Lung (tissue), 12 donors: ENCODE data around the gene PCBP3. TPM values are rescaled to one million over a fixed set of nuclear protein-coding genes. Genes with fewer than 3 reads are reported as not detected.

Experiments
- ATAC-seq: fragments of 200-7000 bp; cut with Tn5 transposase; one replicate; pipeline ENCODE4 v1.9.1; 2020; ENCODE audit warnings: moderate number of reproducible peaks; ENCODE audit not compliant: insufficient read depth, low FRiP score
- DNase-seq, 3 donors: peaks; one replicate each; pipeline ENCODE4 v3.0.0-alpha.2; 2013 to 2017
- H3K27ac ChIP-seq, 2 donors: one replicate each; pipeline ENCODE4 v1.5.1; 2013; ENCODE audit warnings: mild to moderate bottlenecking in 2 of 2, moderate library complexity in 2 of 2, control low read depth in 1 of 2, inconsistent platforms in 1 of 2, low read depth in 1 of 2, low read length in 1 of 2
- H3K27me3 ChIP-seq, 3 donors: one replicate each; pipeline ENCODE4 v1.5.1; 2013; ENCODE audit warnings: low read length in 2 of 3; ENCODE audit not compliant: control insufficient read depth in 3 of 3, insufficient read depth in 3 of 3
- H3K36me3 ChIP-seq, 4 donors: one replicate each; pipeline ENCODE4 v1.5.1; 2013; ENCODE audit warnings: low read length in 4 of 4, mild to moderate bottlenecking in 1 of 4, moderate library complexity in 1 of 4; ENCODE audit not compliant: control insufficient read depth in 4 of 4, insufficient read depth in 4 of 4
- H3K4me1 ChIP-seq, 5 donors: one replicate each; pipeline ENCODE4 v1.5.1; 2013; ENCODE audit warnings: low read length in 5 of 5, mild to moderate bottlenecking in 2 of 5, moderate library complexity in 1 of 5; ENCODE audit not compliant: control insufficient read depth in 5 of 5, insufficient read depth in 5 of 5
- H3K4me3 ChIP-seq: one replicate; pipeline ENCODE4 v1.5.1; 2013; ENCODE audit warnings: mild to moderate bottlenecking, control low read depth, moderate library complexity
- H3K9ac ChIP-seq, 2 donors: one replicate each; pipeline ENCODE4 v1.5.1; 2013; ENCODE audit warnings: low read length in 2 of 2, control low read depth in 1 of 2; ENCODE audit not compliant: insufficient read depth in 1 of 2
- H3K9me3 ChIP-seq, 4 donors: one replicate each; pipeline ENCODE4 v1.5.1; 2013; ENCODE audit warnings: low read length in 3 of 4, mild to moderate bottlenecking in 1 of 4, moderate library complexity in 1 of 4; ENCODE audit not compliant: control insufficient read depth in 4 of 4, insufficient read depth in 3 of 4
- CTCF ChIP-seq: IDR thresholded peaks from 2 replicates; pipeline ENCODE4 v1.5.1; 2012; ENCODE audit warnings: mild to moderate bottlenecking; ENCODE audit errors: control extremely low read depth, extremely low read depth
- WGBS, 2 donors: extraction: QIAGEN DNeasy Blood & Tissue Kit; methylation state at CpG; one replicate each; pipeline ENCODE4 v1.1.7; 2013; 5-methylcytosine and 5-hydroxymethylcytosine counted together
- polyA plus RNA-seq, 2 donors: library from polyadenylated mRNA; stranded (reverse); fragments of 200-250 nt; gene quantifications; one replicate each; pipeline ENCODE4 v1.2.1, GENCODE V29; 2013
- total RNA-seq, 2 donors: library from RNA; depleted of rRNA in 1 of 2; stranded (reverse); fragments of >200 nt in 1 of 2; gene quantifications; one replicate each; pipeline ENCODE4 v1.2.1, GENCODE V29; 2014 to 2021
- donor health status: control.
- donor health status: control.
- donor health status: Bipolar disorder and iron deficiency.
- donor health status: healthy.
- donor health status: DM: yes; HTN: yes; CAD: no.

Gene PCBP3
- total and polyA plus RNA-seq, 4 donors = 1.6 to 8.2 (median 3.1) TPM

- 70 to 77% methylated on average over 13 of the region's 13 CpGs for WGBS, 2 donors
- Histone ChIP-seq H3K27me3 (peaks cover 0 to 8% (median 4%) of the 10 kb centered on the region in 3 donors), H3K4me3 (no peak overlapping the region), H3K9ac (no peak overlapping the region), H3K36me3 (no peaks in the 10 kb centered on the region), H3K27ac (no peak overlapping the region), H3K4me1 (no peaks in the 10 kb centered on the region), H3K9me3 (peaks cover 0 to 10% (median 0%) of the 10 kb centered on the region in 4 donors)
- TF ChIP-seq CTCF = no peak
- no peak for ATAC-seq
- no peak for DNase-seq
These were observed 11.4 kb upstream of the PCBP3 start for GRCh38 chr21:45632160-45632559.

- H3K9me3 ChIP-seq = peaks cover 0 to 10% (median 0%) of the 10 kb centered on the region in 4 donors
- no peak overlapping the region for H3K27ac ChIP-seq
- WGBS, 2 donors = 93 to 95% methylated on average over 18 to 20 of the region's 20 CpGs
- TF ChIP-seq CTCF = no peak
- H3K4me3 ChIP-seq = no peak overlapping the region
- ATAC-seq (no peak), DNase-seq (no peak)
- H3K4me1 ChIP-seq = no peaks in the 10 kb centered on the region
- no peak overlapping the region for H3K9ac ChIP-seq
- H3K36me3 ChIP-seq = no peaks in the 10 kb centered on the region
- peaks cover 0 to 8% (median 5%) of the 10 kb centered on the region in 3 donors for H3K27me3 ChIP-seq
These were observed 10.8 kb upstream of the PCBP3 start for GRCh38 chr21:45632637-45633251.

GRCh38 chr21:45634511-45635183 lies 8.9 kb upstream of the PCBP3 start:
- Histone ChIP-seq H3K27ac (no peak overlapping the region), H3K9me3 (peaks cover 0 to 10% (median 0%) of the 10 kb centered on the region in 4 donors), H3K9ac (no peak overlapping the region), H3K4me3 (no peak overlapping the region), H3K27me3 (peaks cover 0 to 8% (median 7%) of the 10 kb centered on the region in 3 donors), H3K36me3 (no peaks in the 10 kb centered on the region), H3K4me1 (no peaks in the 10 kb centered on the region)
- 77 to 79% methylated on average over 18 of the region's 18 CpGs for WGBS, 2 donors
- ATAC-seq (no peak), DNase-seq (no peak)
- no peak for TF ChIP-seq CTCF
